K562 (cell line): Measurements from ENCODE around the gene GPR82. TPM values are rescaled to one million over a fixed set of nuclear protein-coding genes. Genes with fewer than 3 reads are reported as not detected.

ENCODE experiments used
- ATAC-seq: fragments of 200-7000 bp; cut with Tn5 transposase; 3 replicates; pipeline ENCODE4 v1.9.1; 2020; ENCODE audit warnings: moderate library complexity
- BruUV-seq: library from RNA; stranded (reverse); fragments of 400-500 nt; replicated peaks from 2 replicates; lab custom pipeline; 2021; lab: Mats Ljungman, UMichigan
- CTCF ChIA-PET: fragments of 300-600 bp; formaldehyde crosslinking; extraction: SDS; loops from one replicate; lab custom pipeline; 2021; ENCODE audit warnings: low intra/inter-chr PET ratio; lab: Yijun Ruan, JAX
- POLR2A ChIA-PET: fragments of 300-600, 350-650 bp; sonication (Branson Sonifier 250); formaldehyde crosslinking; extraction: SDS; loops from one replicate; lab custom pipeline; 2021; ENCODE audit warnings: antibody characterized with exemption, inconsistent platforms; lab: Yijun Ruan, JAX
- DNase-seq, 4 experiments: peaks; one replicate each; pipeline versions ENCODE4 v3.0.0 to v3.0.0-alpha.2; 2011 to 2018; ENCODE audit warnings: low spot score in 3 of 4, mixed read lengths in 3 of 4; ENCODE audit errors: extremely low read depth in 1 of 4
- FAIRE-seq: peaks from 2 replicates; lab custom pipeline; 2011; peaks lifted over from hg19 to GRCh38; lab: Jason Lieb, UNC
- H2AFZ ChIP-seq: 2 replicates; pipeline ENCODE4 v1.6.0; 2011; ENCODE audit warnings: low read depth, low read length, control low read depth, inconsistent platforms
- H3K27ac ChIP-seq: fragments of 200-600 bp; 3 replicates; pipeline ENCODE4 v1.8.0; 2011; ENCODE audit warnings: low read depth, mild to moderate bottlenecking, control low read depth, inconsistent platforms, low read length, moderate library complexity, mixed read lengths; ENCODE audit errors: extremely low read depth
- H3K27me3 ChIP-seq, 2 experiments: fragments of 300-600 bp in 1 of 2; 2 replicates in 1 of 2; 3 replicates in 1 of 2; pipeline versions ENCODE4 v1.6.0 to v1.8.0; 2011; ENCODE audit warnings: inconsistent platforms in 2 of 2, low read length in 2 of 2, mild to moderate bottlenecking in 1 of 2, mixed read lengths in 1 of 2, moderate library complexity in 1 of 2; ENCODE audit not compliant: control insufficient read depth in 2 of 2, insufficient read depth in 2 of 2
- H3K36me3 ChIP-seq: fragments of 300-600 bp; 3 replicates; pipeline ENCODE4 v1.8.0; 2011; ENCODE audit warnings: mild to moderate bottlenecking, low read length, inconsistent platforms; ENCODE audit not compliant: control insufficient read depth, insufficient read depth
- H3K4me1 ChIP-seq, 2 experiments: fragments of 200-600 bp in 1 of 2; replicated peaks in 1 of 2; 2 replicates in 1 of 2; 3 replicates in 1 of 2; pipeline versions ENCODE4 v1.5.1 to v1.8.0; 2011; ENCODE audit warnings: inconsistent platforms in 2 of 2, low read length in 2 of 2, mild to moderate bottlenecking in 1 of 2, mixed read lengths in 1 of 2, moderate library complexity in 1 of 2; ENCODE audit not compliant: control insufficient read depth in 2 of 2, insufficient read depth in 2 of 2
- H3K4me2 ChIP-seq: 2 replicates; pipeline ENCODE4 v1.6.1; 2011; ENCODE audit warnings: low read length, control low read depth, inconsistent platforms, mixed read lengths; ENCODE audit not compliant: insufficient read depth
- H3K4me3 ChIP-seq: fragments of 200-600 bp; sonication (generic), shearing (Covaris generic); 2 replicates; pipeline ENCODE4 v1.5.1; 2016; ENCODE audit warnings: control low read depth, inconsistent platforms
- H3K79me2 ChIP-seq: fragments of 200-600 bp; 3 replicates; pipeline ENCODE4 v1.8.0; 2011; ENCODE audit warnings: low read length, inconsistent platforms; ENCODE audit not compliant: control insufficient read depth, insufficient read depth
- H3K9ac ChIP-seq, 2 experiments: 2 replicates each; pipeline versions ENCODE4 v1.6.0 to v1.6.1; 2011; ENCODE audit warnings: low read depth in 2 of 2, low read length in 2 of 2, control low read depth in 1 of 2, inconsistent platforms in 1 of 2, mild to moderate bottlenecking in 1 of 2, mixed read lengths in 1 of 2; ENCODE audit not compliant: insufficient read depth in 1 of 2
- H3K9me1 ChIP-seq: one replicate; pipeline ENCODE4 v1.6.0; 2011; ENCODE audit warnings: inconsistent platforms, mild to moderate bottlenecking, low read length, moderate library complexity; ENCODE audit not compliant: control insufficient read depth, insufficient read depth
- H3K9me3 ChIP-seq: replicated peaks from 2 replicates; pipeline ENCODE4 v1.5.1; 2011; ENCODE audit warnings: low read depth, low read length, inconsistent platforms; ENCODE audit not compliant: control insufficient read depth, insufficient read depth
- H4K20me1 ChIP-seq: replicated peaks from 2 replicates; pipeline ENCODE4 v1.6.1; 2011; ENCODE audit warnings: low read length, inconsistent platforms, mixed read lengths; ENCODE audit not compliant: control insufficient read depth, insufficient read depth
- CHD7 ChIP-seq: fragments of 200-600 bp; sonication (generic); IDR thresholded peaks from one replicate; pipeline ENCODE4 v1.6.1; 2012; ENCODE audit warnings: mild to moderate bottlenecking, low read depth, low read length, inconsistent platforms
- HDAC8 ChIP-seq: fragments of 450-650 bp; IDR thresholded peaks from 2 replicates; pipeline ENCODE4 v1.6.1; 2016; ENCODE audit warnings: mild to moderate bottlenecking, missing genetic modification characterization, moderate library complexity, missing compliant biosample characterization
- ILF3 ChIP-seq: fragments of 450-650 bp; IDR thresholded peaks from 2 replicates; pipeline ENCODE4 v1.6.1; 2018; ENCODE audit warnings: antibody characterized with exemption, mild to moderate bottlenecking, moderate library complexity, borderline replicate concordance
- JUNB ChIP-seq: fragments of 450-650 bp; formaldehyde crosslinking; conservative IDR thresholded peaks from 2 replicates; pipeline ENCODE4 v1.4.0; 2020; ENCODE audit warnings: mild to moderate bottlenecking
- NR1H2 ChIP-seq: sonication (generic); formaldehyde crosslinking; IDR thresholded peaks from 2 replicates; pipeline ENCODE4 v1.4.0; 2020; ENCODE audit warnings: mild to moderate bottlenecking, missing genetic modification reagents
- PML ChIP-seq: IDR thresholded peaks from 2 replicates; pipeline ENCODE4 v1.6.1; 2012; ENCODE audit warnings: low read length, inconsistent platforms
- POLR2AphosphoS5 ChIP-seq: IDR thresholded peaks from 2 replicates; pipeline ENCODE4 v1.6.1; 2011; ENCODE audit warnings: mild to moderate bottlenecking, low read depth, low read length, moderate library complexity; ENCODE audit not compliant: control insufficient read depth, insufficient read depth
- PYGO2 ChIP-seq: fragments of 450-650 bp; IDR thresholded peaks from 2 replicates; pipeline ENCODE4 v1.6.1; 2016; ENCODE audit warnings: mild to moderate bottlenecking, missing genetic modification characterization, moderate library complexity, missing compliant biosample characterization
- SREBF1 ChIP-seq: fragments of 150-350 bp; IDR thresholded peaks from 2 replicates; pipeline ENCODE4 v1.6.1; 2014; ENCODE audit warnings: antibody characterized with exemption, low read depth, low read length, borderline replicate concordance
- TFE3 ChIP-seq: fragments of 450-650 bp; formaldehyde crosslinking; IDR thresholded peaks from 2 replicates; pipeline ENCODE4 v1.4.0; 2020; ENCODE audit warnings: mild to moderate bottlenecking, mixed read lengths
- WGBS: fragments of 100-300 bp; shearing (Covaris generic); methylation state at CpG from one replicate; pipeline ENCODE4 v1.1.6; 2016; ENCODE audit warnings: low coverage, mixed read lengths; ENCODE audit not compliant: insufficient coverage; ENCODE audit errors: missing lambda C conversion rate; 5-methylcytosine and 5-hydroxymethylcytosine counted together
- in situ Hi-C: fragments of 300-500 bp; cut with MboI; formaldehyde crosslinking; loops from 4 replicates; pipeline ENCODE4 v1.15.0; 2018; ENCODE audit warnings: inconsistent platforms, mixed read lengths
- intact Hi-C: fragments of 100-400 bp; cut with micrococcal nuclease; formaldehyde crosslinking; loops from 2 replicates; pipeline ENCODE4 v1.14.2; 2022
- polyA plus RNA-seq, 8 experiments: library from polyadenylated mRNA; depleted of rRNA in 4 of 8; stranded (reverse) in 5 of 8; unstranded in 3 of 8; fragments of >200 nt; fragmentation: Nextera tagmentation in 2 of 8; fragmentation: Illumina TruSeq in 1 of 8; extraction: Ambion mirVana in 2 of 8; extraction: Trizol in 1 of 8; gene quantifications; 2 replicates each; pipeline versions ENCODE4 v1.2.1 to v1.2.3, GENCODE V29; 2011 to 2014; ENCODE audit warnings: inconsistent platforms in 1 of 8, missing spikeins in 1 of 8
- total RNA-seq, 7 experiments: library from RNA; depleted of rRNA in 6 of 7; stranded (reverse); fragments of >200 nt in 6 of 7; fragmentation: Illumina TruSeq in 2 of 7; extraction: Trizol in 2 of 7; gene quantifications; 2 replicates each; pipeline versions ENCODE4 v1.2.1 to v1.2.3, GENCODE V29; 2011 to 2021; ENCODE audit warnings: low replicate concordance in 1 of 7

GPR82 gene
- total and polyA plus RNA-seq, 9 of the 15 experiments (the other 6 are each of a cell fraction or from before 2014, with no cell fraction given), result not detected

GRCh38 chrX:41730081-41730480 lies 6.1 kb downstream of the GPR82 start:
- ChIA-PET CTCF (no interaction called here), POLR2A (interaction anchor here (0.6 to 0.9 kb wide), 2 partner anchors 29 to 187 kb away, joined by 3 to 5 read pairs; no protein-coding TSS in a partner anchor)
- intact Hi-C loops, result no loop called here
- H3K27ac ChIP-seq, result no peak overlapping the region
- no peaks in the 10 kb centered on the region for H3K27me3 ChIP-seq
- DNase-seq (no peak), ATAC-seq (no peak), FAIRE-seq (no peak)
- no peaks in the 10 kb centered on the region for H3K36me3 ChIP-seq
- WGBS, result 26% methylated on average over 2 of the region's 2 CpGs
- H3K4me3 ChIP-seq, result no peak overlapping the region
- in situ Hi-C loops, result no loop called here
- H3K4me1 ChIP-seq, result no peaks in the 10 kb centered on the region
- no peaks in the 10 kb centered on the region for H3K9me3 ChIP-seq
- no peak overlapping the region for H2AFZ ChIP-seq
- no peak overlapping the region for H3K4me2 ChIP-seq
- no peaks in the 10 kb centered on the region for H4K20me1 ChIP-seq
- no TSS peak for BruUV-seq
- H3K9me1 ChIP-seq, result no peaks in the 10 kb centered on the region
- H3K79me2 ChIP-seq, result no peaks in the 10 kb centered on the region
- no peak overlapping the region for H3K9ac ChIP-seq
- TF ChIP-seq CHD7, result no peak
- no peak for TF ChIP-seq ILF3
- no peak for TF ChIP-seq PML
- no peak for TF ChIP-seq PYGO2 (tag)
- TF ChIP-seq TFE3 (CRISPR knock-in tag), result no peak
- TF ChIP-seq SREBF1, result no peak
- TF ChIP-seq JUNB (CRISPR knock-in tag), result no peak
- no peak for TF ChIP-seq HDAC8 (tag)
- TF ChIP-seq NR1H2, result no peak
- TF ChIP-seq POLR2AphosphoS5, result no peak
